ENCODE measurements around the gene TNFRSF14.

TNFRSF14 gene

DNA sequence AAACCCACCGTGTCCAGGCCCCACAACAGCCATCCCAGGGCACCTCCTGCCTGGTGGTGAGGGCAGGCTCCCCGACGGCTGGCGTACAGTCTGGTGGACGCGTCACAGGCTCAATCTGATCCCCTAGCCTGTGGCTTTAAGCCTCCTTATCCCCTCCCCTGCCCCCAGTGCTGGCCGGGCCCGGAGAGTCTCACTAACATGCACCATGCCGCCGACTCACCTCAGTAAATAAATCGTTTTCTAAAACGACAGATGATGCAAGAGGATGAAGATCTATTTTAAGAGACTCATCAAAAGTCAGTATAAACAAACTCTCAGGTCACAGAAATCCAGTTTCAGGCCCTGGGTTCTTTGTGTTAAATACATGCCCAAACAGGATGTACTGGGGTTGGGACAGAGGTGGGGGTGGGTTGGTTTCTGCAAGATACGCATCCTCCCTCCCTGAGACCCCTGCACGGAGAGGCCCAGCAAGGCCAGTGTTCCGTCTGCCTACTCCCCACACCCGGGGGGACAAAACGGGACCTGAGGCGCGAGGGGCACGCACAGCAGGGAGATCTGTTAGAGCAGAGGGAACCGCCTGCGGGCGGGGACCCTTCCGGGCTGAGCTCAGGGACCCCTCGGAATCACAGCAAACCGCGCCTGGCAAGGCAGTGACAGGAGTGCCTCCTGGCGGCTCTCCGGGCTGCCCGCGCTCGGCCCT is 32.8 kb upstream of the TNFRSF14 start:
- no peak for ATAC-seq
- TF ChIP-seq TOX (CRISPR knock-in tag; IDR thresholded peaks at IDR 0.05; ENCODE audit: borderline replicate concordance) (no peak), CSDC2 (CRISPR knock-in tag; IDR thresholded peaks at IDR 0.05) (no peak), ZFP30 (CRISPR knock-in tag; IDR thresholded peaks at IDR 0.05) (no peak), PPARA (CRISPR knock-in tag; IDR thresholded peaks at IDR 0.05; ENCODE audit: borderline replicate concordance) (no peak), ZNF70 (CRISPR knock-in tag; IDR thresholded peaks at IDR 0.05) (no peak), SNAI2 (CRISPR knock-in tag; IDR thresholded peaks at IDR 0.05) (no peak), ZNF8 (CRISPR knock-in tag; IDR thresholded peaks at IDR 0.05) (no peak), ISL1 (CRISPR knock-in tag; IDR thresholded peaks at IDR 0.05) (no peak), BACH2 (CRISPR knock-in tag; IDR thresholded peaks at IDR 0.05; ENCODE audit: borderline replicate concordance) (no peak), ZC3H10 (CRISPR knock-in tag; IDR thresholded peaks at IDR 0.05) (no peak), ZFP3 (CRISPR knock-in tag; IDR thresholded peaks at IDR 0.05) (no peak), ZNF565 (CRISPR knock-in tag; conservative IDR thresholded peaks at IDR 0.05; ENCODE audit: low read depth) (no peak), ESRRG (CRISPR knock-in tag; IDR thresholded peaks at IDR 0.05) (no peak), TSHZ2 (CRISPR knock-in tag; IDR thresholded peaks at IDR 0.05) (no peak), GLIS3 (CRISPR knock-in tag; IDR thresholded peaks at IDR 0.05) (no peak), TCF4 (CRISPR knock-in tag; IDR thresholded peaks at IDR 0.05; ENCODE audit: borderline replicate concordance) (no peak)
- TF ChIP-seq, protein P1, sequence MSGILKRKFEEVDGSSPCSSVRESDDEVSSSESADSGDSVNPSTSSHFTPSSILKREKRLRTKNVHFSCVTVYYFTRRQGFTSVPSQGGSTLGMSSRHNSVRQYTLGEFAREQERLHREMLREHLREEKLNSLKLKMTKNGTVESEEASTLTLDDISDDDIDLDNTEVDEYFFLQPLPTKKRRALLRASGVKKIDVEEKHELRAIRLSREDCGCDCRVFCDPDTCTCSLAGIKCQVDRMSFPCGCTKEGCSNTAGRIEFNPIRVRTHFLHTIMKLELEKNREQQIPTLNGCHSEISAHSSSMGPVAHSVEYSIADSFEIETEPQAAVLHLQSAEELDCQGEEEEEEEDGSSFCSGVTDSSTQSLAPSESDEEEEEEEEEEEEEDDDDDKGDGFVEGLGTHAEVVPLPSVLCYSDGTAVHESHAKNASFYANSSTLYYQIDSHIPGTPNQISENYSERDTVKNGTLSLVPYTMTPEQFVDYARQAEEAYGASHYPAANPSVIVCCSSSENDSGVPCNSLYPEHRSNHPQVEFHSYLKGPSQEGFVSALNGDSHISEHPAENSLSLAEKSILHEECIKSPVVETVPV (CRISPR knock-in tag; IDR thresholded peaks at IDR 0.05) = no peak
- TF ChIP-seq, protein P2, sequence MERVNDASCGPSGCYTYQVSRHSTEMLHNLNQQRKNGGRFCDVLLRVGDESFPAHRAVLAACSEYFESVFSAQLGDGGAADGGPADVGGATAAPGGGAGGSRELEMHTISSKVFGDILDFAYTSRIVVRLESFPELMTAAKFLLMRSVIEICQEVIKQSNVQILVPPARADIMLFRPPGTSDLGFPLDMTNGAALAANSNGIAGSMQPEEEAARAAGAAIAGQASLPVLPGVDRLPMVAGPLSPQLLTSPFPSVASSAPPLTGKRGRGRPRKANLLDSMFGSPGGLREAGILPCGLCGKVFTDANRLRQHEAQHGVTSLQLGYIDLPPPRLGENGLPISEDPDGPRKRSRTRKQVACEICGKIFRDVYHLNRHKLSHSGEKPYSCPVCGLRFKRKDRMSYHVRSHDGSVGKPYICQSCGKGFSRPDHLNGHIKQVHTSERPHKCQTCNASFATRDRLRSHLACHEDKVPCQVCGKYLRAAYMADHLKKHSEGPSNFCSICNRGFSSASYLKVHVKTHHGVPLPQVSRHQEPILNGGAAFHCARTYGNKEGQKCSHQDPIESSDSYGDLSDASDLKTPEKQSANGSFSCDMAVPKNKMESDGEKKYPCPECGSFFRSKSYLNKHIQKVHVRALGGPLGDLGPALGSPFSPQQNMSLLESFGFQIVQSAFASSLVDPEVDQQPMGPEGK (CRISPR knock-in tag; IDR thresholded peaks at IDR 0.05; ENCODE audit: borderline replicate concordance) = no peak
- TF ChIP-seq, protein P3, sequence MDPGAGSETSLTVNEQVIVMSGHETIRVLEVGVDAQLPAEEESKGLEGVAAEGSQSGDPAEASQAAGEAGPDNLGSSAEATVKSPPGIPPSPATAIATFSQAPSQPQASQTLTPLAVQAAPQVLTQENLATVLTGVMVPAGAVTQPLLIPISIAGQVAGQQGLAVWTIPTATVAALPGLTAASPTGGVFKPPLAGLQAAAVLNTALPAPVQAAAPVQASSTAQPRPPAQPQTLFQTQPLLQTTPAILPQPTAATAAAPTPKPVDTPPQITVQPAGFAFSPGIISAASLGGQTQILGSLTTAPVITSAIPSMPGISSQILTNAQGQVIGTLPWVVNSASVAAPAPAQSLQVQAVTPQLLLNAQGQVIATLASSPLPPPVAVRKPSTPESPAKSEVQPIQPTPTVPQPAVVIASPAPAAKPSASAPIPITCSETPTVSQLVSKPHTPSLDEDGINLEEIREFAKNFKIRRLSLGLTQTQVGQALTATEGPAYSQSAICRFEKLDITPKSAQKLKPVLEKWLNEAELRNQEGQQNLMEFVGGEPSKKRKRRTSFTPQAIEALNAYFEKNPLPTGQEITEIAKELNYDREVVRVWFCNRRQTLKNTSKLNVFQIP (CRISPR knock-in tag; IDR thresholded peaks at IDR 0.05; ENCODE audit: borderline replicate concordance, low read depth) = no peak

DNA sequence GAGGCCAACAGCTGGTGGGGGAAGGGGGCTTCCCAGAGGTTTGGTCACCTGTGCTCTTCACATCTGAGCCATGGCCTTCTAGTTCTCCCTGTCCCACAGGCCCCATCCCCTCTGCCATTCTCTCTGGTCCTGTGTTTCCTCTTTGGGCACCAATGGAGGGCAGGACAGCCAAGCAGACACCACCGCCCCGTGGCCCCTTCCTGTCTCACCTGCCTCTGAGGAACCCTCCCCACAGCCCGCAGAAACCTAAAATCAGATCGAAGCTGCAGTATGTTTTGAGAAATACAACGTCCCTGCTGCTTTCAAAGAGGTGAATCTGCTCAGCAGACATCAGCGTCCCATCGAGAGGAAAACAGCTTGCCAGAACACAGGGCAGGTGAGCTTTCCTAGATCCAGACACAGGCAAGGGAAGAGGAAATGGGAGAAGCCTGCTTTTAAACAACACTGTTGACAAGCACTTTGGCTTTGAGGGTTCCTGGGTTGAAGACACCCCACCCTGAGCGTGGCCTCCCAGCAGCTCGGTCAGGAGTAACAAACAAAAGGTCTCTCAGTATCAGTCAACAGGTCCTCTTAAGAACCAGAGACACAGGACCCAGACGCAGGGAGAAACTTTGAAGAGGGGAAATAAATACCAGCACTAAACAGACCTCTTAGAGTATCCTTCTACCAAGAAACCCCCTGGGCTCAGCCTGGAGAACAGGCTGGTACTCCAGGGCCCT is 32.1 kb upstream of the TNFRSF14 start:
- ATAC-seq = no peak
- no peak for TF ChIP-seq PPARA (CRISPR knock-in tag; IDR thresholded peaks at IDR 0.05; ENCODE audit: borderline replicate concordance)
- no peak for TF ChIP-seq TSHZ2 (CRISPR knock-in tag; IDR thresholded peaks at IDR 0.05)
- TF ChIP-seq, protein P2 (CRISPR knock-in tag; IDR thresholded peaks at IDR 0.05; ENCODE audit: borderline replicate concordance) = no peak
- TF ChIP-seq ZC3H10 (CRISPR knock-in tag; IDR thresholded peaks at IDR 0.05) = no peak
- no peak for TF ChIP-seq BACH2 (CRISPR knock-in tag; IDR thresholded peaks at IDR 0.05; ENCODE audit: borderline replicate concordance)
- no peak for TF ChIP-seq ZFP3 (CRISPR knock-in tag; IDR thresholded peaks at IDR 0.05)
- no peak for TF ChIP-seq ESRRG (CRISPR knock-in tag; IDR thresholded peaks at IDR 0.05)
- no peak for TF ChIP-seq TOX (CRISPR knock-in tag; IDR thresholded peaks at IDR 0.05; ENCODE audit: borderline replicate concordance)
- TF ChIP-seq ZNF8 (CRISPR knock-in tag; IDR thresholded peaks at IDR 0.05) = no peak
- TF ChIP-seq SNAI2 (CRISPR knock-in tag; IDR thresholded peaks at IDR 0.05) = no peak
- TF ChIP-seq, protein P1 (CRISPR knock-in tag; IDR thresholded peaks at IDR 0.05) = no peak
- no peak for TF ChIP-seq CREB5 (CRISPR knock-in tag; IDR thresholded peaks at IDR 0.05; ENCODE audit: low read depth)
- TF ChIP-seq ISL1 (CRISPR knock-in tag; IDR thresholded peaks at IDR 0.05) = no peak

All from SK-N-SH treated with all-trans-retinoic acid at 6 μM for 48 hours (cell line).